NCI-H510A (cell line): ENCODE data around the gene PSMD9.

Experiments used
- DNase-seq: peaks from one replicate; lab custom pipeline; 2025; lab: John Stamatoyannopoulos, UW

PSMD9 gene

DNA sequence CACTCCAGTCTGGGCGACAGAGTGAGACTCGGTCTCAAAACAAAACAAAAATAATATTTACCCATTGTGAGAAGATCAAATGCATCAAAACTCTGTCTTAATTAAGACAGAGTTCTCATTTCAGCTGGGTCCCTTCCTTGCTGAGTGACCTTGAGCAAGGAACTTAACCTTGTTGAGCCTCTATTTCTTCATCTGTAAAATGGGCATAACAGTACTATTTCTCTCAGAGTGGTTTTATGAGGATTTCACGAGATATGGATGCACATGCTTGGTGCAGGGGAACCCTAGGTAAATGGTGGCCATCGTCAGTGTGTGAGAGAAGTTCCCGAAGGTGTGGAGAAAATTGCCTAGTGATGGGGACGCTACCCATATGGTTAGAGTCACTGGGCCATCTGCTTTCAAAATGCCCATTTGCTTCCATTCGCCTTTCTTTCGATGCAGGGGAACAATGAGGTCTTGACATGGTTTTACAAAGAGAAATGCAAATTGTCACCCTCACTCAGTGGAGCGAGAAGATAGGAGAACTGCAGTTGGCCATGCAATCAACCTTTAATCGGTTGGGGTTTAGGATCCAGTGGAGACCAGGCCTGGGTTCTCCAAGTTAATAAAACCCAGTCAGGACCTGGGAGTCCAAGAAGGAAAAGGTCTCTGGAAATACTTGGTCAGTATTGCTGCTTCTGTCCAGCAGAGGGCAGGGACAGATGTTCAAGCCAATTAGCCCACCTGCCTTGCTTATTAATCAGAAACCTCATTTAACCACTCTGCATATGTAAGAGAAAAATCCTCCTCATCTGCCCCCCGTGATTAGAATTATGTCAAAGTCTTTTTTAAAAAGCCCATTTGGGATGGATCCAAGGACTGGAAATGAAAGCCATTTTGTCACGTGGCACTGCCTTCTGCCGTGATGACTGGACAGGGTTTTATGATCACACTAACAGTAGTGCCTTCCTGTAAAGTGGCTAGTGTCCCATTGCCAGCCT lies 67.0 kb downstream of the PSMD9 start:
- DNase-seq: no peak

DNA sequence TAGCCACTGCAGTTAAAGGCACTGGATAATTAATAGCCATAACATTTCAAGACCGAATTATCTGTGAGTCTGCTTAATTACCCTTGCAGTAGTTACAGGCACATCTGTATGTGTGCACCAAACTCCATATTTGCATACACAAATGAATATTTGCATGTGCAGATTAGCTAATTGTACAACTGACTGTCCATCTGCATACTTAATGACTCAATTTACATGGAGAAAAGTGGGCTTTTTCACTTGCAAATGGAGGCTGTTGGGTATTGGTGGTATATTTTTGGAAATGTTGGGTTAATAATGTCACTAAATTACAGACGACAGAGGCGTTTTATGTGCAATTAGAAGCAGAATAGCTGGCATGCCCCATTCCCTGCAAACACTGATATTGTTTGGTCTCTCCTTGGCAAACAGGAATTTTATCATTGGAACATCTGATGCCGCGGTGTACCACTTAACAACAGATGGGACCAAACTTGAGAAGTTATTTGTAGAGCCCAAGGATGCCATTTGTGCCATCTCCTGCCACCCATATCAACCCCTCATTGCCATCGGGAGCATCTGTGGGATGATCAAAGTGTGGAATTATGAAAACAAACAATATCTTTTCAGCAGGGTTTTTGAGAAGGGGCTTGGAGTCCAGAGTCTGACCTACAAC lies 69.4 kb downstream of the PSMD9 start:
- no peak for DNase-seq

DNA sequence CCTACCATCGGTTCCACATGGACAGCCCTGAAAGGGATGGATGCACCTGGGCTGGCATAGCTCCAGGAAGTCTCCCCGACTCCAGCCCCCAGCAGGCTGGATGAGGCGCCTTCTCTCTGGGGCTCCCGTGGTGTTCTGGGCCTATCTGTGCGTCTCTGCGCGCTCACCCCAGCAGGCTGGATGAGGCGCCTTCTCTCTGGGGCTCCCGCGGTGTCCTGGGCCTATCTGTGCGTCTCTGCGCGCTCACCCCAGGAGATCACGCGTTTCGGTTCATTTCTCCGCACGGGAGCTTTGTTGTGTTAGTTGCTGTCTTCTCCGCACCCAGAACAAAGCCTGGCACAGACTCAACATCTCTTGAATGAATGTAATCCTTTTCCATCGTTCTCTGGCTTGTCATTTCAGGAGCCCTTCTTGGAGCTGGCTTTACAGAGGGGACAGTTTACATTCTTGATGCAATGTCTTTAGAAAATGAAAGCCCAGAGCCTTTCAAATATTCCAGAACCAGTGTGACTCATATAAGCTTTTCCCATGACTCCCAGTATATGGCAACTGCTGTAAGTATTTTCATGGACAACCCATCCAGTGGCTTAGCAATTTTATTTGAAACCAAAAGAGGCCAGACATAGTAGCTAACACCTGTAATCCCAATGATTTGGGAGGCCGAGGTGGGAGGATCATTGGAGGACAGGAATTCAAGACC lies 70.1 kb downstream of the PSMD9 start:
- peak; percentile 41 for DNase-seq

DNA sequence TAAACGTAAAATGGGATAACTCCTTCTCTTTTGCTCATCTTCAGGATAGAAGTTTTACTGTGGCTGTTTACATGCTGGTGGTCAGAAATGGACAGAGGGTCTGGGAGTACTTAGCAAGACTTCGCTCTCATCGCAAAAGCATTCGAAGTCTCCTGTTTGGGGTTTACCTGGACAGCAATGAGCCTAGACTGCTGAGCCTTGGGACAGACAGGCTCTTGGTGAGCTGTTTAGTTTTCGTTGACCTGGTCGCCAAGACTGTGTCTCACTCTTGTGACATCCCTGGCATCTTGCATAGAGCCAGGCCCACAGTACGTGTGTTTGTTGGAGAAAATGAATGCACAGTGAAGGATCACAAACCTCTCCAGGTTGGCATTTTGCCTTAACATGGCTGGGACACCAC lies 72.0 kb downstream of the PSMD9 start:
- no peak for DNase-seq

DNA sequence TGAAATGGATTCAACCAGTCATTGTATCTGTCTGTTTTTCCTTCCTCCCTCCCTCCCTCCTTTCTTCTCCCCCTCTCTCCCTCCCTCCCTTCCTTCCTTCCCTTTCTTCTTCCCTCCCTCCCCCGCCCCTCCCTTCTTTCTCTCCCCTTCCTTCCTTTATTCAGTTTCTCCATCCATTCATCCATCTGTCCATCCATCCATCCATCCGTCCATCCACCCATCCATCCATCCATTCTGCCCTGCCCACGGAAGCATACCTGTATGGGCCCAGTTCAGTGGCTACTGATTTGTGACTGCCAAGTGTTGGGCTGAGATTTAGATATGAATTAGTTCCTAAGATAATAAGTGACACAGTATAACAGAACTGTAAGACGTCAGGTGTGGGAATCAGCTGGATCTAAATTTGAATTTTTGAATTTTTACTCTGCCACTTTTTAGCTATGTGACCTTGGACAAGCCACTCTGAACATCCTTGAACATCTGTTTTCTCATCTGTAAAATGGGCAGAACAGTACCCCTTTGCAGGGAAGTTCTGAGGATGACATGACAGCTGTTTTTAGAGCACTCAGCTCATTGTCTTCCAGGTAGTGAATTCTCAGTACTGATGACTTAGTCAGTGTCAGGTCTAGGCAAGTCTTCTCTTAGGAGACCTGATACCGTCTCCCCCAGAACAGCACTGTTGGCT lies 72.7 kb downstream of the PSMD9 start:
- no peak for DNase-seq

DNA sequence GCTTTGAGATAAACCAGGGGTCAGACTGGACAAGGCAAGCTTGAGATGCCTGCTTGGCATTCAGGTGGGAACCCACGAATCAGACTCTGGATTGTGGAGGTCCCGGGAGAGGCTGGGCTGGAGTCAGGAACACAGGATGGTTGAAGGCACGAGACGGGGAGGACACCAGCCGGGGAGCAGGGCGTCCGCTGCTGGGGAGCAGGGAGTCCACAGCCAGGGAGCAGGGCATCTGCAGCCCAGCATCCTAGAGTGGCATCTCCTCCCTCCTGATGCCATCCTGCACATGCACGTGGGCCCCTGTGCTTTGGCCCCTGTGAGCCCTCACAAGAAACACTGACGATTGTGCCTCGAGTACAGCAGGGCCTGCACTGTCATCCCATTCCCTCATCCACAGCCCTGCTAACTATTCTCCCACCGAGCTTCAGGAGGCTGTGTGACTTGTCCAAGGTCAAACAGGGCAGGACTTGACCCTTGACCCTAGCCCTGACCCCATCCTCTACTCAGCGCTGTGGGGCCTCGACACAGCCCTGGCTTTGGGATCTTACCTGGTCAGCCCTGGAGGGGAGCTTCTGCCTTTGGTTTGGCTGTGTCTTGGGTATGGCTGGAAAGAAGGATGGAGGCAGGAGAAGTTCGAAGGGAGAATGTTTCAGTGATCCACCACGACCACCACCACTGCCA lies 74.9 kb downstream of the PSMD9 start:
- DNase-seq: no peak

DNA sequence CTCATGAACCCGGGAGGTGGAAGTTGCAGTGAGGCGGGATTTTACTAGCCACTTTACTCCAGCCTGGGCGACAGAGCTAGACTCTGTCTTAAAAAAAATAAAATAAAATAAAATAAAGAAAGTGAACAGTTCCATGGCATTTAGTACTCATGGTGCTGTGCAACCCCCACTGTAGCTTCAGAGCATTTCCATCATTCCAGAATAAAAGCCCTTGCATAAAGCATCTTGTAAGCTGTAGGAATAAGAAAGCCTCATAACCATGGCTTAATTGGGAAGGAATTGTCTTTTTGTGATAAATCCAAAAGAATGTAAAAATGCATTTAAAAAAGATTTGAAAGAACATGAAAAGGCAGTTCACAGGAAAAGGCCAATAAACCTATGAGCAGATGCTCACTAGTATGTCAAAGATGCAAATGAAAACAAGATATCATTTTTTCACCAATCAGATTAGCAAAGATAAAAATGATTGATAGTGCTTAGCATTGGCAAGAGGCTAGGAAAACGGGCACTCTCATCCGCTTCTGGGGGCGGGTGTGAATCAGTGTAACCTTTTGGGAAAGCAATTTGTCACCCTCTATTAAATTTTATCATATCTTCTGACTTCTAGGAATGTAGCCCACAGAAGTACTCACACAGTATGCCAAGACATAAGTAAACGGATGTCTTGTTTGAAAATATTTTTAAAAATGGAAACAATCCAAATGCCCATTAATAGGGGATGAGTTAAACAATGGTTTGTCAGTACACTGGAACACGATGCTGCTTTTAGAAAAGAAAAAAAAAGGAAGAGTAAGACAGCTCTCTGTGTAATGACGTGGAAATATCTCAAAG lies 76.4 kb downstream of the PSMD9 start:
- DNase-seq: no peak

DNA sequence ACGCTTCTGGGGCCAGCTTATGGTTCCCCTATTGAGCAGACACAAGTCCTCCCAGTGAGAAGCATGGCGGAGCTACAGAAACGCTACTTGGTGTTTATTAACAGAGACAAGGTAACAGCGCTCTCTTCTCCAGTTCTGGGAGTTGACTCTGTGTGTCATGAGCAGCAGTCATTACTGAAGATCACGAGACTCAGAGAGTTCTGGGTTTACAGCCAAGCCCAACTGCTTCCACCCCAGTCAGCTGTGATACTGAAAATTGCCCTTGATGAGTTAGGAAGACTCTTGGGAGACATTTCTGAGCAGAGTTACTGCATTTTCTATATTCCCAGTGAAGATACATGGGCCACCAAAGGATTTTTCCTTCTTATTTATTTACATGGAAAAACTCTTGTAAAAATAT lies 78.4 kb downstream of the PSMD9 start:
- no peak for DNase-seq
